ENCODE measurements around the gene TTC28.

The TTC28 gene

GRCh38 chr22:27941143-27941542 is 738.5 kb downstream of the TTC28 start:
- TF ChIP-seq REST (IDR thresholded peaks at IDR 0.05; ENCODE audit: low read depth) (no peak), TEAD4 (IDR thresholded peaks at IDR 0.05) (no peak), CEBPB (IDR thresholded peaks at IDR 0.05) (no peak), TCF12 (IDR thresholded peaks at IDR 0.05; ENCODE audit: low read depth) (no peak), NFIC (IDR thresholded peaks at IDR 0.05) (no peak), CREB1 (IDR thresholded peaks at IDR 0.05; ENCODE audit: low read depth) (no peak), USF1 (IDR thresholded peaks at IDR 0.05) (no peak), RAD21 (IDR thresholded peaks at IDR 0.05; ENCODE audit: low read depth) (no peak), EP300 (IDR thresholded peaks at IDR 0.05; ENCODE audit: borderline replicate concordance) (no peak), TAF1 (IDR thresholded peaks at IDR 0.05; ENCODE audit: low read depth) (no peak), ZBTB7A (IDR thresholded peaks at IDR 0.05; ENCODE audit: low read depth) (no peak), YY1 (IDR thresholded peaks at IDR 0.05; ENCODE audit: low read depth) (no peak), EGR1 (IDR thresholded peaks at IDR 0.05) (no peak)

- TF ChIP-seq MAX (IDR thresholded peaks at IDR 0.05) = no peak
- no peak for TF ChIP-seq REST (IDR thresholded peaks at IDR 0.05; ENCODE audit: low read depth)
- TF ChIP-seq ZBTB7A (IDR thresholded peaks at IDR 0.05; ENCODE audit: low read depth) = no peak
- TF ChIP-seq YY1 (IDR thresholded peaks at IDR 0.05; ENCODE audit: low read depth) = no peak
- no peak for TF ChIP-seq CEBPB (IDR thresholded peaks at IDR 0.05)
- no peak for TF ChIP-seq NFIC (IDR thresholded peaks at IDR 0.05)
- TF ChIP-seq USF1 (IDR thresholded peaks at IDR 0.05) = no peak
- TF ChIP-seq RAD21 (IDR thresholded peaks at IDR 0.05; ENCODE audit: low read depth) = no peak
- TF ChIP-seq TAF1 (IDR thresholded peaks at IDR 0.05; ENCODE audit: low read depth) = no peak
- no peak for TF ChIP-seq EP300 (IDR thresholded peaks at IDR 0.05; ENCODE audit: borderline replicate concordance)
- TF ChIP-seq TEAD4 (IDR thresholded peaks at IDR 0.05) = no peak
Measured at GRCh38 chr22:27937453-27937852, 742.2 kb downstream of the TTC28 start.

- TF ChIP-seq NFIC (IDR thresholded peaks at IDR 0.05) (no peak), CREB1 (IDR thresholded peaks at IDR 0.05; ENCODE audit: low read depth) (no peak)
Measured at GRCh38 chr22:27935897-27936296, 743.7 kb downstream of the TTC28 start.

GRCh38 chr22:27934069-27934468 is 745.6 kb downstream of the TTC28 start:
- no peak for TF ChIP-seq TAF1 (IDR thresholded peaks at IDR 0.05; ENCODE audit: low read depth)
- TF ChIP-seq NFIC (IDR thresholded peaks at IDR 0.05) = no peak
- no peak for TF ChIP-seq ZBTB7A (IDR thresholded peaks at IDR 0.05; ENCODE audit: low read depth)
- no peak for TF ChIP-seq CEBPB (IDR thresholded peaks at IDR 0.05)
- no peak for TF ChIP-seq MAX (IDR thresholded peaks at IDR 0.05)
- TF ChIP-seq TEAD4 (IDR thresholded peaks at IDR 0.05) = no peak
- TF ChIP-seq YY1 (IDR thresholded peaks at IDR 0.05; ENCODE audit: low read depth) = no peak
- no peak for TF ChIP-seq USF1 (IDR thresholded peaks at IDR 0.05)
- no peak for TF ChIP-seq TCF12 (IDR thresholded peaks at IDR 0.05; ENCODE audit: low read depth)
- TF ChIP-seq RAD21 (IDR thresholded peaks at IDR 0.05; ENCODE audit: low read depth) = no peak
- TF ChIP-seq FOXM1 (IDR thresholded peaks at IDR 0.05; ENCODE audit: borderline replicate concordance, low read depth) = no peak
- TF ChIP-seq REST (IDR thresholded peaks at IDR 0.05; ENCODE audit: low read depth) = no peak
- no peak for TF ChIP-seq EP300 (IDR thresholded peaks at IDR 0.05; ENCODE audit: borderline replicate concordance)
- TF ChIP-seq CREB1 (IDR thresholded peaks at IDR 0.05; ENCODE audit: low read depth) = no peak
- no peak for TF ChIP-seq EGR1 (IDR thresholded peaks at IDR 0.05)
